Lung (tissue), 12 donors: ENCODE results near the gene LONRF2. TPM values are rescaled to one million over a fixed set of nuclear protein-coding genes. Genes with fewer than 3 reads are reported as not detected.

ENCODE experiments used
- ATAC-seq: fragments of 200-7000 bp; cut with Tn5 transposase; one replicate; pipeline ENCODE4 v1.9.1; 2020; ENCODE audit warnings: moderate number of reproducible peaks; ENCODE audit not compliant: insufficient read depth, low FRiP score
- DNase-seq, 3 donors: peaks; one replicate each; pipeline ENCODE4 v3.0.0-alpha.2; 2013 to 2017
- H3K27ac ChIP-seq, 2 donors: one replicate each; pipeline ENCODE4 v1.5.1; 2013; ENCODE audit warnings: mild to moderate bottlenecking in 2 of 2, moderate library complexity in 2 of 2, control low read depth in 1 of 2, inconsistent platforms in 1 of 2, low read depth in 1 of 2, low read length in 1 of 2
- H3K27me3 ChIP-seq, 3 donors: one replicate each; pipeline ENCODE4 v1.5.1; 2013; ENCODE audit warnings: low read length in 2 of 3; ENCODE audit not compliant: control insufficient read depth in 3 of 3, insufficient read depth in 3 of 3
- H3K36me3 ChIP-seq, 4 donors: one replicate each; pipeline ENCODE4 v1.5.1; 2013; ENCODE audit warnings: low read length in 4 of 4, mild to moderate bottlenecking in 1 of 4, moderate library complexity in 1 of 4; ENCODE audit not compliant: control insufficient read depth in 4 of 4, insufficient read depth in 4 of 4
- H3K4me1 ChIP-seq, 5 donors: one replicate each; pipeline ENCODE4 v1.5.1; 2013; ENCODE audit warnings: low read length in 5 of 5, mild to moderate bottlenecking in 2 of 5, moderate library complexity in 1 of 5; ENCODE audit not compliant: control insufficient read depth in 5 of 5, insufficient read depth in 5 of 5
- H3K4me3 ChIP-seq: one replicate; pipeline ENCODE4 v1.5.1; 2013; ENCODE audit warnings: mild to moderate bottlenecking, control low read depth, moderate library complexity
- H3K9ac ChIP-seq, 2 donors: one replicate each; pipeline ENCODE4 v1.5.1; 2013; ENCODE audit warnings: low read length in 2 of 2, control low read depth in 1 of 2; ENCODE audit not compliant: insufficient read depth in 1 of 2
- H3K9me3 ChIP-seq, 4 donors: one replicate each; pipeline ENCODE4 v1.5.1; 2013; ENCODE audit warnings: low read length in 3 of 4, mild to moderate bottlenecking in 1 of 4, moderate library complexity in 1 of 4; ENCODE audit not compliant: control insufficient read depth in 4 of 4, insufficient read depth in 3 of 4
- CTCF ChIP-seq: IDR thresholded peaks from 2 replicates; pipeline ENCODE4 v1.5.1; 2012; ENCODE audit warnings: mild to moderate bottlenecking; ENCODE audit errors: control extremely low read depth, extremely low read depth
- WGBS, 2 donors: extraction: QIAGEN DNeasy Blood & Tissue Kit; methylation state at CpG; one replicate each; pipeline ENCODE4 v1.1.7; 2013; 5-methylcytosine and 5-hydroxymethylcytosine counted together
- polyA plus RNA-seq, 2 donors: library from polyadenylated mRNA; stranded (reverse); fragments of 200-250 nt; gene quantifications; one replicate each; pipeline ENCODE4 v1.2.1, GENCODE V29; 2013
- total RNA-seq, 2 donors: library from RNA; depleted of rRNA in 1 of 2; stranded (reverse); fragments of >200 nt in 1 of 2; gene quantifications; one replicate each; pipeline ENCODE4 v1.2.1, GENCODE V29; 2014 to 2021
- donor health status: control.
- donor health status: control.
- donor health status: Bipolar disorder and iron deficiency.
- donor health status: healthy.
- donor health status: DM: yes; HTN: yes; CAD: no.

Gene LONRF2
- total and polyA plus RNA-seq, 4 donors, result 0.38 to 5.2 (median 2.6) TPM

DNA sequence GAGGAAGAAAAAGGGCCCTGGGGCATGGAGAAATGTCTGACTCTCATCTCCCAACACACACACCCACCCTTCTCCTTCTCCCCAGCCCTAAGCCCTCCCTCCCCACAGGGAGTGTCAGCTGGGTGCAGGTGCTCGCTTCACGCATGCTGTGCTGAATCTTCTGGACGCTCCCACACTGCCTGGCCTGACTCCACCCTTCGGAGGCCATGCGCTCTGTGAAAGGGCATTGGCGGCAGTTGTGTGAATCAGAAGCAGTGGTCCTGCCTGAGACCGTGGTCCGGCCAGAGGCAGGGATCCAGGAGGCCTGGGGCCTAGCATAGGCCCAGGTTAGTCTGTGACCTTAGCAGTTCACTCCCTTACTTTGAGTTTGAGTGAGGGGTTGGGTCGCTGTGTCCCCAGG, 57.1 kb downstream of the LONRF2 start:
- DNase-seq (no peak), ATAC-seq (no peak)
- Histone ChIP-seq H3K27ac (no peak overlapping the region), H3K4me3 (no peak overlapping the region), H3K9me3 (no peaks in the 10 kb centered on the region), H3K36me3 (no peaks in the 10 kb centered on the region), H3K9ac (no peak overlapping the region), H3K27me3 (no peaks in the 10 kb centered on the region), H3K4me1 (no peaks in the 10 kb centered on the region)
- no peak for TF ChIP-seq CTCF
- WGBS, 2 donors, result 94% methylated on average over 9 of the region's 9 CpGs

DNA sequence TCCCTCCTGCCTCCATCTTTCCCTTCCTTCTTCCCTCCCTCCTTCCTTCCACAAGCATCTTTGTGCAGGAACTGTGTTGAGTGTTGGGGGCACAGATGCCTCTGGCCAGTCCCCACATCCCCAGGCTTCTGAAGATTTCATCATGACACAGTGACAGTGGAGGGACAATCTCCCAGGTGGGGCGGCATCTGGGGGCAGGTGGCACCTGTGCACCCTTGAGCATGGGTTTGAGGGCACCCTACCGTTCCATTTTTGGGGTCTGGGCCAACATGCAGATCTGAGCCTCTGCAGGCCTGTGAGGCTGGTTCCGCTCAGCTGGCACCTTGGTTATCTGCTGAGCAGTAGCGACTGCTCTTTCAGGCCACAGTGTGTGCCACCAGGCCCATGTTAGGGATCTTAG, 57.6 kb downstream of the LONRF2 start:
- TF ChIP-seq CTCF, result no peak
- Histone ChIP-seq H3K27ac (no peak overlapping the region), H3K4me3 (no peak overlapping the region), H3K9ac (no peak overlapping the region), H3K27me3 (no peaks in the 10 kb centered on the region), H3K36me3 (no peaks in the 10 kb centered on the region), H3K4me1 (no peaks in the 10 kb centered on the region), H3K9me3 (no peaks in the 10 kb centered on the region)
- ATAC-seq, result no peak
- 94 to 96% methylated on average over 4 of the region's 4 CpGs for WGBS, 2 donors
- DNase-seq, result no peak

DNA sequence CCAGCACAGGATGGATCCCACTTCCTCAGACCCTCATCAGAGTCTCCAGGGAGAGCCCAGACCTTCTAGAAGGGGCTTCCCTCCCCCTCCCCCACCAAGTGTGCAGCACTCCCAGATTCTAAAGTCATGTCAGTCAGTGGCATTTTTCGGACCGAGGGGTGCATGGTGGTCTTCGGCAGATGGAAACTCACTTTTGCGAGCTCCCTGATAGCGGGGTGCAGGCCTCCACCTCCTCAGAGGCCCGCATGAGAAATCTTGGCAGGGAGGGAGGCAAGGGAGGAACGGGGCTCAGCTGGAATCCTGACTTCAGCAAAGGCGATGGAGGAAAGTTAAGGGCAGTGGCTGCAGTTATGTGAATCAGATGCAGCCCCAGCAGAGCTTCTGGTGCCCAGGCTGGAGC, 58.2 kb downstream of the LONRF2 start:
- WGBS, 2 donors, result 86 to 95% methylated on average over 8 of the region's 8 CpGs
- ATAC-seq (no peak), DNase-seq (no peak)
- no peaks in the 10 kb centered on the region for H3K9me3 ChIP-seq
- H3K36me3 ChIP-seq, result no peaks in the 10 kb centered on the region
- H3K4me3 ChIP-seq, result no peak overlapping the region
- no peaks in the 10 kb centered on the region for H3K27me3 ChIP-seq
- no peak overlapping the region for H3K27ac ChIP-seq
- no peak for TF ChIP-seq CTCF
- H3K9ac ChIP-seq, result no peak overlapping the region
- H3K4me1 ChIP-seq, result no peaks in the 10 kb centered on the region

GRCh38 chr2:100262555-100263320, 59.6 kb downstream of the LONRF2 start:
- Histone ChIP-seq H3K36me3 (no peaks in the 10 kb centered on the region), H3K27me3 (no peaks in the 10 kb centered on the region), H3K4me3 (no peak overlapping the region), H3K9me3 (no peaks in the 10 kb centered on the region), H3K4me1 (no peaks in the 10 kb centered on the region), H3K9ac (no peak overlapping the region), H3K27ac (no peak overlapping the region)
- peak; percentile 76 to 81 (median 80) for DNase-seq
- 10% methylated on average over 13 of the region's 13 CpGs for WGBS, 2 donors
- TF ChIP-seq CTCF, result peak; percentile 92
- peak; percentile 59 for ATAC-seq
